Measurements from ENCODE around the gene CTR9. TPM values are rescaled to one million over a fixed set of nuclear protein-coding genes. Genes with fewer than 3 reads are reported as not detected.

The CTR9 gene
- total RNA-seq, 3 donors from 2014 or later (not counting 1 experiment from before 2014, with no cell fraction given) = 30.6 to 47.3 (median 38.0) TPM

- H3K36me3 Mint-ChIP-seq = no peaks in the 10 kb centered on the region
- no peaks in the 10 kb centered on the region for H3K9me3 Mint-ChIP-seq
- 86% methylated on average over 8 of the region's 9 CpGs for WGBS (ENCODE audit: insufficient coverage)
- H3K4me1 Mint-ChIP-seq = no peaks in the 10 kb centered on the region
- ATAC-seq = no peak
- H3K4me3 Mint-ChIP-seq = no peak overlapping the region
- no peak overlapping the region for H3K4me3 ChIP-seq (ENCODE audit: low read length)
- DNase-seq = no peak
- H3K4me1 ChIP-seq (ENCODE audit: control insufficient read depth, insufficient read depth, low read length) = no peaks in the 10 kb centered on the region
- no peak for TF ChIP-seq CTCF (IDR thresholded peaks at IDR 0.05)
- H3K27ac ChIP-seq (ENCODE audit: low read length) = no peak overlapping the region
- H3K27me3 ChIP-seq (ENCODE audit: control insufficient read depth, insufficient read depth, low read length) = no peaks in the 10 kb centered on the region
- peaks cover 0 to under 1% of the 10 kb centered on the region in 2 donors for H3K27me3 Mint-ChIP-seq (ENCODE audit: low read depth in 2 of 2)
- no peaks in the 10 kb centered on the region for H3K9me3 ChIP-seq (ENCODE audit: control insufficient read depth, insufficient read depth, low read length)
- no peaks in the 10 kb centered on the region for H3K36me3 ChIP-seq (ENCODE audit: control insufficient read depth, insufficient read depth, low read length)
- H3K27ac Mint-ChIP-seq = no peak overlapping the region
- intact Hi-C loops (cut with micrococcal nuclease) = no loop called here
These were observed 34.3 kb upstream of the CTR9 start for GRCh38 chr11:10716543-10717259.

- ATAC-seq (no peak), DNase-seq (no peak)
- WGBS (ENCODE audit: insufficient coverage) = 100% methylated on average over 2 of the region's 2 CpGs
- Mint-ChIP-seq H3K4me3 (no peak overlapping the region), H3K27ac (no peak overlapping the region), H3K4me1 (no peaks in the 10 kb centered on the region), H3K9me3 (no peaks in the 10 kb centered on the region), H3K36me3 (no peaks in the 10 kb centered on the region), H3K27me3 (ENCODE audit: low read depth in 2 of 2) (peaks cover 0 to 3% of the 10 kb centered on the region in 2 donors)
- Histone ChIP-seq H3K9me3 (ENCODE audit: control insufficient read depth, insufficient read depth, low read length) (no peaks in the 10 kb centered on the region), H3K4me3 (ENCODE audit: low read length) (no peak overlapping the region), H3K36me3 (ENCODE audit: control insufficient read depth, insufficient read depth, low read length) (no peaks in the 10 kb centered on the region), H3K27me3 (ENCODE audit: control insufficient read depth, insufficient read depth, low read length) (no peaks in the 10 kb centered on the region), H3K27ac (ENCODE audit: low read length) (no peak overlapping the region), H3K4me1 (ENCODE audit: control insufficient read depth, insufficient read depth, low read length) (no peaks in the 10 kb centered on the region)
- TF ChIP-seq CTCF (IDR thresholded peaks at IDR 0.05) = no peak
- intact Hi-C loops (cut with micrococcal nuclease) = no loop called here
These were observed 31.4 kb upstream of the CTR9 start for GRCh38 chr11:10719616-10720015.

GRCh38 chr11:10720881-10721376 is 30.1 kb upstream of the CTR9 start:
- no peaks in the 10 kb centered on the region for H3K27me3 ChIP-seq (ENCODE audit: control insufficient read depth, insufficient read depth, low read length)
- H3K27ac Mint-ChIP-seq = no peak overlapping the region
- no peak for TF ChIP-seq CTCF (IDR thresholded peaks at IDR 0.05)
- H3K36me3 Mint-ChIP-seq = no peaks in the 10 kb centered on the region
- H3K27me3 Mint-ChIP-seq (ENCODE audit: low read depth in 2 of 2) = peaks cover 0 to 5% of the 10 kb centered on the region in 2 donors
- H3K36me3 ChIP-seq (ENCODE audit: control insufficient read depth, insufficient read depth, low read length) = no peaks in the 10 kb centered on the region
- 80% methylated on average over 2 of the region's 2 CpGs for WGBS (ENCODE audit: insufficient coverage)
- H3K9me3 Mint-ChIP-seq = no peaks in the 10 kb centered on the region
- no peak overlapping the region for H3K4me3 ChIP-seq (ENCODE audit: low read length)
- intact Hi-C loops (cut with micrococcal nuclease) = no loop called here
- ATAC-seq (no peak), DNase-seq (no peak)
- H3K27ac ChIP-seq (ENCODE audit: low read length) = no peak overlapping the region
- no peaks in the 10 kb centered on the region for H3K9me3 ChIP-seq (ENCODE audit: control insufficient read depth, insufficient read depth, low read length)
- no peaks in the 10 kb centered on the region for H3K4me1 Mint-ChIP-seq
- no peaks in the 10 kb centered on the region for H3K4me1 ChIP-seq (ENCODE audit: control insufficient read depth, insufficient read depth, low read length)
- H3K4me3 Mint-ChIP-seq = no peak overlapping the region

GRCh38 chr11:10722307-10722706 is 28.7 kb upstream of the CTR9 start:
- ATAC-seq = no peak
- Histone ChIP-seq H3K4me3 (ENCODE audit: low read length) (no peak overlapping the region), H3K27ac (ENCODE audit: low read length) (no peak overlapping the region), H3K9me3 (ENCODE audit: control insufficient read depth, insufficient read depth, low read length) (no peaks in the 10 kb centered on the region), H3K27me3 (ENCODE audit: control insufficient read depth, insufficient read depth, low read length) (no peaks in the 10 kb centered on the region), H3K4me1 (ENCODE audit: control insufficient read depth, insufficient read depth, low read length) (no peaks in the 10 kb centered on the region), H3K36me3 (ENCODE audit: control insufficient read depth, insufficient read depth, low read length) (no peaks in the 10 kb centered on the region)
- H3K4me3 Mint-ChIP-seq = no peak overlapping the region
- no peak overlapping the region for H3K27ac Mint-ChIP-seq
- no peaks in the 10 kb centered on the region for H3K4me1 Mint-ChIP-seq
- H3K27me3 Mint-ChIP-seq (ENCODE audit: low read depth in 2 of 2) = peaks cover 0 to 8% of the 10 kb centered on the region in 2 donors
- H3K9me3 Mint-ChIP-seq = no peaks in the 10 kb centered on the region
- WGBS (ENCODE audit: insufficient coverage) = 20% methylated on average over 4 of the region's 4 CpGs
- intact Hi-C loops (cut with micrococcal nuclease) = no loop called here
- no peaks in the 10 kb centered on the region for H3K36me3 Mint-ChIP-seq
- DNase-seq = no peak
- TF ChIP-seq CTCF (IDR thresholded peaks at IDR 0.05) = no peak
